Activated T-cell treated with anti-CD3 and anti-CD28 coated beads, Interleukin-2, amount 50 U/mL, for 24 hours (primary cell): ENCODE measurements around the gene HEATR5A.
"Not testable (repeated sequence)": the region's sequence is repeated elsewhere in the genome, so short reads cannot be mapped to it uniquely, and the experiment has no call there.

Experiments
- DNase-seq: peaks from one replicate; pipeline ENCODE4 v3.0.0-alpha.2; 2020
- H3K27ac Mint-ChIP-seq: 2 replicates; pipeline ENCODE4 v1.8.0; 2020; ENCODE audit warnings: mild to moderate bottlenecking, mixed read lengths
- H3K27me3 Mint-ChIP-seq: 2 replicates; pipeline ENCODE4 v1.8.0; 2020; ENCODE audit warnings: mixed read lengths
- H3K36me3 Mint-ChIP-seq: 2 replicates; pipeline ENCODE4 v1.8.0; 2020; ENCODE audit warnings: low read depth, mixed read lengths
- H3K4me1 Mint-ChIP-seq: 2 replicates; pipeline ENCODE4 v1.8.0; 2020; ENCODE audit warnings: low read depth, mixed read lengths
- H3K4me3 Mint-ChIP-seq: 2 replicates; pipeline ENCODE4 v1.8.0; 2020; ENCODE audit warnings: mild to moderate bottlenecking, moderate library complexity, mixed read lengths
- H3K9me3 Mint-ChIP-seq: 2 replicates; pipeline ENCODE4 v1.8.0; 2020; ENCODE audit warnings: mixed read lengths

Gene HEATR5A

GRCh38 chr14:31387091-31387490 is 33.3 kb downstream of the HEATR5A start:
- no peaks in the 10 kb centered on the region for H3K27me3 Mint-ChIP-seq
- no peak for DNase-seq
- no peak overlapping the region for H3K27ac Mint-ChIP-seq
- H3K4me1 Mint-ChIP-seq = peaks cover 29% of the 10 kb centered on the region
- H3K9me3 Mint-ChIP-seq = no peaks in the 10 kb centered on the region
- peaks cover 22% of the 10 kb centered on the region for H3K36me3 Mint-ChIP-seq
- H3K4me3 Mint-ChIP-seq = no peak overlapping the region

- no peak overlapping the region for H3K4me3 Mint-ChIP-seq
- no peak for DNase-seq
Measured at GRCh38 chr14:31386271-31386670, 34.1 kb downstream of the HEATR5A start.

GRCh38 chr14:31382221-31382620 is 38.1 kb downstream of the HEATR5A start:
- Mint-ChIP-seq H3K27ac (no peak overlapping the region), H3K9me3 (no peaks in the 10 kb centered on the region), H3K4me3 (no peak overlapping the region), H3K27me3 (no peaks in the 10 kb centered on the region), H3K36me3 (peaks cover 33% of the 10 kb centered on the region), H3K4me1 (peaks cover 7% of the 10 kb centered on the region)
- no peak for DNase-seq

More at GRCh38 chr14:31386271-31386670, 34.1 kb downstream of the HEATR5A start:
- Mint-ChIP-seq H3K36me3 (peaks cover 27% of the 10 kb centered on the region), H3K4me1 (peaks cover 23% of the 10 kb centered on the region), H3K9me3 (no peaks in the 10 kb centered on the region), H3K27ac (no peak overlapping the region), H3K27me3 (no peaks in the 10 kb centered on the region)

GRCh38 chr14:31380106-31380505 is 40.2 kb downstream of the HEATR5A start:
- no peak overlapping the region for H3K4me3 Mint-ChIP-seq
- H3K36me3 Mint-ChIP-seq = peaks cover 29% of the 10 kb centered on the region
- no peak for DNase-seq

GRCh38 chr14:31379125-31379947 is 41.0 kb downstream of the HEATR5A start:
- not testable (repeated sequence) for H3K27ac Mint-ChIP-seq, H3K4me1 Mint-ChIP-seq, H3K27me3 Mint-ChIP-seq, H3K9me3 Mint-ChIP-seq, DNase-seq, H3K4me3 Mint-ChIP-seq
- H3K36me3 Mint-ChIP-seq = peaks cover 30% of the 10 kb centered on the region

More at GRCh38 chr14:31380106-31380505, 40.2 kb downstream of the HEATR5A start:
- peaks cover 7% of the 10 kb centered on the region for H3K4me1 Mint-ChIP-seq
- no peak overlapping the region for H3K27ac Mint-ChIP-seq
- no peaks in the 10 kb centered on the region for H3K27me3 Mint-ChIP-seq
- no peaks in the 10 kb centered on the region for H3K9me3 Mint-ChIP-seq

GRCh38 chr14:31377433-31377832 is 42.9 kb downstream of the HEATR5A start:
- Mint-ChIP-seq H3K36me3 (peaks cover 39% of the 10 kb centered on the region), H3K27ac (no peak overlapping the region), H3K4me3 (no peak overlapping the region), H3K4me1 (peaks cover 7% of the 10 kb centered on the region), H3K9me3 (no peaks in the 10 kb centered on the region), H3K27me3 (no peaks in the 10 kb centered on the region)
- DNase-seq = no peak

- H3K4me3 Mint-ChIP-seq = no peak overlapping the region
- no peak for DNase-seq
- peak overlapping the region; percentile 13 for H3K27ac Mint-ChIP-seq
- H3K27me3 Mint-ChIP-seq = no peaks in the 10 kb centered on the region
- no peaks in the 10 kb centered on the region for H3K9me3 Mint-ChIP-seq
- peaks cover 36% of the 10 kb centered on the region for H3K36me3 Mint-ChIP-seq
- peaks cover 9% of the 10 kb centered on the region for H3K4me1 Mint-ChIP-seq
Measured at GRCh38 chr14:31371646-31372045, 48.7 kb downstream of the HEATR5A start.

GRCh38 chr14:31363331-31364073 is 56.8 kb downstream of the HEATR5A start:
- Mint-ChIP-seq H3K9me3 (no peaks in the 10 kb centered on the region), H3K27ac (no peak overlapping the region), H3K36me3 (peaks cover 23% of the 10 kb centered on the region), H3K4me1 (no peaks in the 10 kb centered on the region), H3K27me3 (no peaks in the 10 kb centered on the region), H3K4me3 (no peak overlapping the region)
- no peak for DNase-seq

GRCh38 chr14:31362746-31363145 is 57.6 kb downstream of the HEATR5A start:
- no peaks in the 10 kb centered on the region for H3K4me1 Mint-ChIP-seq
- H3K27me3 Mint-ChIP-seq = no peaks in the 10 kb centered on the region
- H3K9me3 Mint-ChIP-seq = no peaks in the 10 kb centered on the region
- DNase-seq = no peak
- no peak overlapping the region for H3K4me3 Mint-ChIP-seq
- H3K27ac Mint-ChIP-seq = no peak overlapping the region
- peaks cover 31% of the 10 kb centered on the region for H3K36me3 Mint-ChIP-seq

- not testable (repeated sequence) for H3K9me3 Mint-ChIP-seq, H3K27ac Mint-ChIP-seq, H3K27me3 Mint-ChIP-seq, H3K4me3 Mint-ChIP-seq, H3K4me1 Mint-ChIP-seq, DNase-seq
- peaks cover 34% of the 10 kb centered on the region for H3K36me3 Mint-ChIP-seq
Measured at GRCh38 chr14:31361761-31362160, 58.6 kb downstream of the HEATR5A start.

- H3K27me3 Mint-ChIP-seq = no peaks in the 10 kb centered on the region
- no peaks in the 10 kb centered on the region for H3K9me3 Mint-ChIP-seq
- no peaks in the 10 kb centered on the region for H3K4me1 Mint-ChIP-seq
- no peak for DNase-seq
- no peak overlapping the region for H3K4me3 Mint-ChIP-seq
- H3K27ac Mint-ChIP-seq = no peak overlapping the region
- peaks cover 34% of the 10 kb centered on the region for H3K36me3 Mint-ChIP-seq
Measured at GRCh38 chr14:31360919-31361662, 59.3 kb downstream of the HEATR5A start.

- Mint-ChIP-seq H3K9me3 (no peaks in the 10 kb centered on the region), H3K27me3 (no peaks in the 10 kb centered on the region), H3K27ac (no peak overlapping the region), H3K4me1 (no peaks in the 10 kb centered on the region), H3K36me3 (peaks cover 32% of the 10 kb centered on the region), H3K4me3 (no peak overlapping the region)
- DNase-seq = no peak
Measured at GRCh38 chr14:31357279-31357678, 63.1 kb downstream of the HEATR5A start.

GRCh38 chr14:31346097-31346496 is 74.3 kb downstream of the HEATR5A start:
- H3K4me1 Mint-ChIP-seq = no peaks in the 10 kb centered on the region
- no peak for DNase-seq
- H3K36me3 Mint-ChIP-seq = peaks cover 40% of the 10 kb centered on the region
- no peaks in the 10 kb centered on the region for H3K27me3 Mint-ChIP-seq
- no peak overlapping the region for H3K4me3 Mint-ChIP-seq
- H3K27ac Mint-ChIP-seq = no peak overlapping the region
- no peaks in the 10 kb centered on the region for H3K9me3 Mint-ChIP-seq

GRCh38 chr14:31341280-31341679 is 79.1 kb downstream of the HEATR5A start:
- Mint-ChIP-seq H3K9me3 (no peaks in the 10 kb centered on the region), H3K36me3 (peaks cover 27% of the 10 kb centered on the region), H3K27me3 (no peaks in the 10 kb centered on the region), H3K4me1 (no peaks in the 10 kb centered on the region), H3K27ac (no peak overlapping the region), H3K4me3 (no peak overlapping the region)
- DNase-seq = no peak
